ENCODE results near the gene SUSD4.

The SUSD4 gene

DNA sequence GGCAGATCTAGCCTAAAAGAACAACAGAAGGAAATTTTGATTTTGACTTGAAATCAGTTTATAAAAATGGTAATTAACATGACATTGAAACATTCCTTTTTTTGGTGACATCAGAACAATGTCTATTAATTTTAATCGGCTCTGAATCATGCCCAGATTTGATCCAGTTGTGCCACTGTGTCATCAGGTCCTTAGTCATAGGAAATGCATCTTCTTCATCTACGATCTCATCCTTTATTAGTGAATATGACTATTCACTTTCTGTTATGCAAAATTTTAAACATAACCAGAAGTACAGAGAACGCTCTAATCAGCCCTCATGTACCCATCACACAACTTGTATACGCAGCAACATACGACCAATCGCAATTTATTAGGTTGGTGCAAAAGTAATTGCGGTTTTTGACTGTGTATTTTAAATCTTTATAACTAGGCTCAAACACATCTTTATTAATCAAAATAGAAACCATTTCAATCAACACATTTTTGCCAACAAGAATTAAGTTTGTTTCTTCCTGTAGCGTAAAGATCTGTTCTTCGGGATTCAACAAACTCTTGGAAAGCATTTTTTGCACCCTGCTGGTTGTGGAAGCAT, 180.6 kb downstream of the SUSD4 start:
- H3K4me3 ChIP-seq (ENCODE audit: low read depth, low read length) = no peak overlapping the region
- TF ChIP-seq, protein P1, sequence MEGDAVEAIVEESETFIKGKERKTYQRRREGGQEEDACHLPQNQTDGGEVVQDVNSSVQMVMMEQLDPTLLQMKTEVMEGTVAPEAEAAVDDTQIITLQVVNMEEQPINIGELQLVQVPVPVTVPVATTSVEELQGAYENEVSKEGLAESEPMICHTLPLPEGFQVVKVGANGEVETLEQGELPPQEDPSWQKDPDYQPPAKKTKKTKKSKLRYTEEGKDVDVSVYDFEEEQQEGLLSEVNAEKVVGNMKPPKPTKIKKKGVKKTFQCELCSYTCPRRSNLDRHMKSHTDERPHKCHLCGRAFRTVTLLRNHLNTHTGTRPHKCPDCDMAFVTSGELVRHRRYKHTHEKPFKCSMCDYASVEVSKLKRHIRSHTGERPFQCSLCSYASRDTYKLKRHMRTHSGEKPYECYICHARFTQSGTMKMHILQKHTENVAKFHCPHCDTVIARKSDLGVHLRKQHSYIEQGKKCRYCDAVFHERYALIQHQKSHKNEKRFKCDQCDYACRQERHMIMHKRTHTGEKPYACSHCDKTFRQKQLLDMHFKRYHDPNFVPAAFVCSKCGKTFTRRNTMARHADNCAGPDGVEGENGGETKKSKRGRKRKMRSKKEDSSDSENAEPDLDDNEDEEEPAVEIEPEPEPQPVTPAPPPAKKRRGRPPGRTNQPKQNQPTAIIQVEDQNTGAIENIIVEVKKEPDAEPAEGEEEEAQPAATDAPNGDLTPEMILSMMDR (IDR thresholded peaks at IDR 0.05; ENCODE audit: borderline replicate concordance, insufficient read depth, low read depth, low read length) = no peak

DNA sequence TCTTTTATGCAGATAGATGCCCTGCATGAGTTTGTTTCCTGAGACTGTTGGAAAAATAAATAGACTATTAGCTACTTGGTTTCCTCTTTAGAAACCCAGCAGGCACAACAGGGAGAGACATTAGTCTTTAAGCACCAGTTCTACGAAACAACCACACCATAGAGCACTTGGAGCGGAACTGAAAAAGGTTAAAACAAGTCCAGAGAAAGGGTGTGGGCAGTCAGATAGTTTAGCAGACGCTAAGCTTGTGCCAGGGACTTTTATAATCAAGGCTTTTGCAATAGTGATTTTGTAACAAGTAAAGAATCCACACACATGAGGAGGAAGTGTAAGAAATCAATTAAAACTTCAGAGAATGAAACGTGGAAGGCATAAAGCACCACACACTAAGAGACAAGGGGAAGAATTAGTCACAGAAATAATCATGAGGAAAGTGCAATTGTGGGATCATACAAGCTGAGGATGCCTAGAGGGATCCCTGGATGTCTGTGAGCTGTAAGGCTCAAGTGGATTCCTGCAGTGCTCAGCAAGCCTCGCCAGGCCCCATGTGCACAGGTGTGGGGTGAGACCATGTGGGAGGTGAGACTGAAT, 183.2 kb downstream of the SUSD4 start:
- TF ChIP-seq, protein P1 (IDR thresholded peaks at IDR 0.05; ENCODE audit: borderline replicate concordance, insufficient read depth, low read depth, low read length) = no peak
- H3K4me3 ChIP-seq (ENCODE audit: low read depth, low read length) = no peak overlapping the region

- TF ChIP-seq, protein P1 (IDR thresholded peaks at IDR 0.05; ENCODE audit: borderline replicate concordance, insufficient read depth, low read depth, low read length) = no peak
- no peak overlapping the region for H3K4me3 ChIP-seq (ENCODE audit: low read depth, low read length)
Observed at GRCh38 chr1:223179786-223180185, 184.2 kb downstream of the SUSD4 start.

- TF ChIP-seq, protein P1 (IDR thresholded peaks at IDR 0.05; ENCODE audit: borderline replicate concordance, insufficient read depth, low read depth, low read length) = no peak
- no peak overlapping the region for H3K4me3 ChIP-seq (ENCODE audit: low read depth, low read length)
Observed at GRCh38 chr1:223179280-223179679, 184.7 kb downstream of the SUSD4 start.

DNA sequence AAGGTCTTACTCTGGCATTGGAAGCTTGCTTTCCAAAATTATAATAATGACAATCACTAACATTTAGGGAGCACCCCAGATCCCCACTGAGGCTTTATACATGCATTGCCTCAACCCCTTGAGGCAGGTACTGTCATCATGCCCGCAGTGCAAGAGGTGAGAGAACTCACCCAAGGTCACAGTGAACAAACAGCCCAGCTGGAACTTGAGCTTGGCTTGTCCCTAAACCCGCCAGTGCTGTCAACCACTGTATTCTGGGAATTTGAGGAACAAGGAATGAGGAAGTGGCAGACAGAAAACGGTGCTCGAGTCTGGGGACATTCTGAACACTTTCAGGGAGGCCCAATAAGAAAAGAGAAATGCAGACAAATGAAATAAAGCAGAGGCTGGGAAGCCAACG, 186.3 kb downstream of the SUSD4 start:
- TF ChIP-seq, protein P1 (IDR thresholded peaks at IDR 0.05; ENCODE audit: borderline replicate concordance, insufficient read depth, low read depth, low read length) = no peak
- no peak overlapping the region for H3K4me3 ChIP-seq (ENCODE audit: low read depth, low read length)

GRCh38 chr1:223176437-223176836, 187.5 kb downstream of the SUSD4 start:
- TF ChIP-seq, protein P1 (IDR thresholded peaks at IDR 0.05; ENCODE audit: borderline replicate concordance, insufficient read depth, low read depth, low read length) = no peak
- no peak overlapping the region for H3K4me3 ChIP-seq (ENCODE audit: low read depth, low read length)

GRCh38 chr1:223175633-223176032, 188.3 kb downstream of the SUSD4 start:
- TF ChIP-seq, protein P1 (IDR thresholded peaks at IDR 0.05; ENCODE audit: borderline replicate concordance, insufficient read depth, low read depth, low read length) = no peak
- H3K4me3 ChIP-seq (ENCODE audit: low read depth, low read length) = no peak overlapping the region
